ENCODE measurements around the gene CACNB4.
"Not testable (repeated sequence)": the region's sequence is repeated elsewhere in the genome, so short reads cannot be mapped to it uniquely, and the experiment has no call there.

Gene CACNB4

DNA sequence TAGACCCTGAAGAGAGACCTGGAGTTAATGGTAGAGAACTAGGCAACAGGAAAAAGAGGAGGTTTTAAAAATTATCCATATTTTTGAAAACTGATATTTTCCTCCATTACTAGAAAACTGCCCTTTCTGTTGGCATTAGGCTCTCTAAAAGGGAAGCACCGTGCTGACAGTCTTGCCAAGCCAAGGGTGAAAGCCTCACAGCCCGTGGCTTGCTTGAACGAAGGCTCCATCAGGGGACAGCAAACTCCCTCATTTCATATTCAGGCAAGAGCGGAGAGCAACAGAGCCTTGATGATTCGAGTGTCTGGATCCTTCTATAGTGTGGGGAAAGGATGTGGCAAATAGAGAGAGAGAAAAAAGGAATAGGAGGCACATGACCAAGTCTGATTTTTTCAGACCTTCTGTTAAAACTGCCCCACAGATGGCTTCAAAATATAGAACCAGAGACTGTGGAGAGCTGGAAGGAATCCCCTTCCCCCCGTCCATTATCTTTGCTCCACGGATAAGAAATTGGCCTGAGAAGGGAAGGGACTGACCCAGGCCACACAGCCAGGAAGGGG lies 67.0 kb downstream of the CACNB4 start:
- in situ Hi-C loops (cut with HindIII; ENCODE audit: low pct_ligation_motif_present, low sequenced_read_pairs), result loop anchor here (25.0 kb wide), 1 partner anchor 130 kb away; no protein-coding TSS in a partner anchor
- TF ChIP-seq CTCF (IDR thresholded peaks at IDR 0.05; ENCODE audit: low read depth, low read length, missing control alignments), result no peak
- Histone ChIP-seq H3K36me3 (replicated peaks) (no peaks in the 10 kb centered on the region), H3K27ac (no peak overlapping the region), H3K4me3 (ENCODE audit: low read depth, low read length) (no peak overlapping the region), H3K27me3 (replicated peaks) (peaks cover 5% of the 10 kb centered on the region)
- DNase-seq, result no peak

- not testable (repeated sequence) for DNase-seq; H3K27ac ChIP-seq; H3K4me3 ChIP-seq (ENCODE audit: low read depth, low read length); H3K36me3 ChIP-seq (replicated peaks); H3K27me3 ChIP-seq (replicated peaks)
- in situ Hi-C loops (cut with HindIII; ENCODE audit: low pct_ligation_motif_present, low sequenced_read_pairs), result loop anchor here (25.0 kb wide), 1 partner anchor 132 kb away; no protein-coding TSS in a partner anchor
These were observed 68.1 kb downstream of the CACNB4 start for GRCh38 chr2:152030596-152031328.

- no peaks in the 10 kb centered on the region for H3K36me3 ChIP-seq (replicated peaks)
- no peak for TF ChIP-seq CTCF (IDR thresholded peaks at IDR 0.05; ENCODE audit: low read depth, low read length, missing control alignments)
- H3K27me3 ChIP-seq (replicated peaks), result no peaks in the 10 kb centered on the region
- peak; percentile 14 for DNase-seq
- no peak overlapping the region for H3K4me3 ChIP-seq (ENCODE audit: low read depth, low read length)
- no peak overlapping the region for H3K27ac ChIP-seq
- in situ Hi-C loops (cut with HindIII; ENCODE audit: low pct_ligation_motif_present, low sequenced_read_pairs), result loop anchor here (25.0 kb wide), 1 partner anchor 134 kb away; no protein-coding TSS in a partner anchor
These were observed 70.5 kb downstream of the CACNB4 start for GRCh38 chr2:152028182-152028862.

GRCh38 chr2:152025678-152026287 lies 73.1 kb downstream of the CACNB4 start:
- TF ChIP-seq CTCF (IDR thresholded peaks at IDR 0.05; ENCODE audit: low read depth, low read length, missing control alignments), result peak; percentile 99
- Histone ChIP-seq H3K4me3 (ENCODE audit: low read depth, low read length) (peak overlapping the region; percentile 29), H3K27me3 (replicated peaks) (no peaks in the 10 kb centered on the region), H3K36me3 (replicated peaks) (no peaks in the 10 kb centered on the region), H3K27ac (no peak overlapping the region)
- peak; percentile 81 for DNase-seq
- in situ Hi-C loops (cut with HindIII; ENCODE audit: low pct_ligation_motif_present, low sequenced_read_pairs), result loop anchor here (25.0 kb wide), 1 partner anchor 137 kb away; no protein-coding TSS in a partner anchor

- Histone ChIP-seq H3K36me3 (replicated peaks) (no peaks in the 10 kb centered on the region), H3K4me3 (ENCODE audit: low read depth, low read length) (no peak overlapping the region), H3K27me3 (replicated peaks) (peaks cover 2% of the 10 kb centered on the region), H3K27ac (no peak overlapping the region)
- in situ Hi-C loops (cut with HindIII; ENCODE audit: low pct_ligation_motif_present, low sequenced_read_pairs), result no loop called here
- no peak for DNase-seq
- no peak for TF ChIP-seq CTCF (IDR thresholded peaks at IDR 0.05; ENCODE audit: low read depth, low read length, missing control alignments)
These were observed 74.4 kb downstream of the CACNB4 start for GRCh38 chr2:152024477-152024876.

DNA sequence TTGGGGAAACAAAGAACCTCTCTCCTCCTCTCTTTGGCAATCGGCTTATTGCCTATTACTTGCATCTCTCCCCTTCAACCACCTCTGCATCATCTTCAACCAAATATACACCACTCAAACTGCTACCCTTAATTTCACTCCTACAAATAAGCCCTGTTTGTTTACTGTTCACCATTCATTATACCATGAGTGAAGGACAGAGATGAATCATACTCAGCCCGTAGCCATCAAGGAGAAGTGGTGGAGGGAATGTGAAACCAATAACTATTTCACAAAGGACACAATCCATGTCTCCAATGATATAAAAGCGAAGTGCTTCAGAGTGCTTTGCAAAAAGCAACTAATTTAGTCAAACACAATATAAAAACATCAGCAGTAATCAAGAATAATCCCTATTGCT lies 76.8 kb downstream of the CACNB4 start:
- in situ Hi-C loops (cut with HindIII; ENCODE audit: low pct_ligation_motif_present, low sequenced_read_pairs), result no loop called here
- no peak overlapping the region for H3K27ac ChIP-seq
- no peak overlapping the region for H3K4me3 ChIP-seq (ENCODE audit: low read depth, low read length)

DNA sequence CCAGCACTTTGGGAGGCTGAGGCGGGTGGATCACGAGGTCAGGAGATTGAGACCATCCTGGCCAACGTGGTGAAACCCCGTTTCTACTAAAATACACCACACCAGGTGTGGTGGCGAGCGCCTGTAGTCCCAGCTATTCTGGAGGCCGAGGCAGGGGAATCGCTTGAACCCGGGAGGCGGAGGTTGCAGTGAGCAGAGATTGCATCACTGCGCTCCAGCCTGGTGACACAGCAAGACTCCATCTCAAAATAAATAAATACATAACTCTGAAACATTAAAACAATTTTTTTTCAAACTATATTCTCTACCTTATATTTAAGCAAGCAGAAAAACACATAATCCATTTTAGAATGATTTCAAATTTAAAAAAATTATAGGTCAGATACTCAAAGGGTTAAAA lies 77.8 kb downstream of the CACNB4 start:
- DNase-seq; H3K27ac ChIP-seq; H3K4me3 ChIP-seq (ENCODE audit: low read depth, low read length); in situ Hi-C loops (cut with HindIII; ENCODE audit: low pct_ligation_motif_present, low sequenced_read_pairs); H3K36me3 ChIP-seq (replicated peaks); H3K27me3 ChIP-seq (replicated peaks): not testable (repeated sequence)

More for the DNA sequence above, 76.8 kb downstream of the CACNB4 start:
- H3K36me3 ChIP-seq (replicated peaks), result no peaks in the 10 kb centered on the region
- peaks cover 2% of the 10 kb centered on the region for H3K27me3 ChIP-seq (replicated peaks)
- no peak for TF ChIP-seq CTCF (IDR thresholded peaks at IDR 0.05; ENCODE audit: low read depth, low read length, missing control alignments)
- DNase-seq, result no peak
